H9 (cell line): ENCODE results near the gene PDE6D. TPM values are rescaled to one million over a fixed set of nuclear protein-coding genes. Genes with fewer than 3 reads are reported as not detected.

Source experiments
- DNase-seq: peaks from one replicate; pipeline ENCODE4 v3.0.0-alpha.2; 2017
- H2AFZ ChIP-seq: one replicate; pipeline ENCODE4 v1.6.1; 2013; ENCODE audit warnings: mild to moderate bottlenecking, low read length, control low read depth, moderate library complexity
- H2AK5ac ChIP-seq: 2 replicates; pipeline ENCODE4 v1.6.1; 2013; ENCODE audit warnings: low read length, control low read depth, mixed read lengths; ENCODE audit not compliant: insufficient read length
- H2BK120ac ChIP-seq: one replicate; pipeline ENCODE4 v1.6.1; 2013; ENCODE audit warnings: low read depth, mild to moderate bottlenecking, low read length, control low read depth, inconsistent platforms; ENCODE audit not compliant: poor library complexity, severe bottlenecking
- H2BK12ac ChIP-seq: 2 replicates; pipeline ENCODE4 v1.6.1; 2013; ENCODE audit warnings: low read length, control low read depth, mixed read lengths, low read depth; ENCODE audit not compliant: insufficient read length
- H2BK15ac ChIP-seq: 2 replicates; pipeline ENCODE4 v1.6.1; 2013; ENCODE audit warnings: low read depth, low read length, control low read depth
- H2BK20ac ChIP-seq: one replicate; pipeline ENCODE4 v1.6.1; 2013; ENCODE audit warnings: low read depth, mild to moderate bottlenecking, low read length, control low read depth, inconsistent platforms; ENCODE audit not compliant: poor library complexity, severe bottlenecking
- H2BK5ac ChIP-seq: 2 replicates; pipeline ENCODE4 v1.6.1; 2013; ENCODE audit warnings: low read length, control low read depth, mixed read lengths; ENCODE audit not compliant: insufficient read length
- H3K14ac ChIP-seq: 2 replicates; pipeline ENCODE4 v1.6.1; 2013; ENCODE audit warnings: low read length, control low read depth; ENCODE audit not compliant: insufficient read depth
- H3K18ac ChIP-seq: 2 replicates; pipeline ENCODE4 v1.6.1; 2013; ENCODE audit warnings: low read depth, mild to moderate bottlenecking, mixed read lengths, low read length, control low read depth; ENCODE audit not compliant: insufficient read length
- H3K23ac ChIP-seq: 2 replicates; pipeline ENCODE4 v1.6.1; 2013; ENCODE audit warnings: low read length, control low read depth, mixed read lengths, low read depth; ENCODE audit not compliant: insufficient read length
- H3K23me2 ChIP-seq: 2 replicates; pipeline ENCODE4 v1.6.1; 2013; ENCODE audit warnings: low read depth, mild to moderate bottlenecking, mixed read lengths, low read length, control low read depth; ENCODE audit not compliant: insufficient read length, poor library complexity, severe bottlenecking
- H3K27ac ChIP-seq: 2 replicates; pipeline ENCODE4 v1.5.1; 2013; ENCODE audit warnings: low read length, control low read depth, mixed read lengths, low read depth; ENCODE audit not compliant: insufficient read length
- H3K27me3 ChIP-seq: 2 replicates; pipeline ENCODE4 v1.6.1; 2013; ENCODE audit warnings: low read length, control low read depth, inconsistent platforms; ENCODE audit not compliant: insufficient read depth
- H3K4ac ChIP-seq: 2 replicates; pipeline ENCODE4 v1.6.1; 2013; ENCODE audit warnings: low read depth, mild to moderate bottlenecking, control low read depth, inconsistent platforms, low read length, moderate library complexity
- H3K4me1 ChIP-seq: 2 replicates; pipeline ENCODE4 v1.6.1; 2013; ENCODE audit warnings: low read length, control low read depth, inconsistent platforms; ENCODE audit not compliant: insufficient read depth
- H3K4me2 ChIP-seq: 2 replicates; pipeline ENCODE4 v1.6.1; 2013; ENCODE audit warnings: low read length, control low read depth, mixed read lengths; ENCODE audit not compliant: insufficient read length, insufficient read depth
- H3K56ac ChIP-seq: 2 replicates; pipeline ENCODE4 v1.6.1; 2013; ENCODE audit warnings: low read depth, mild to moderate bottlenecking, mixed read lengths, low read length, control low read depth; ENCODE audit not compliant: insufficient read length
- H3K79me1 ChIP-seq: 2 replicates; pipeline ENCODE4 v1.6.1; 2013; ENCODE audit warnings: low read depth, mild to moderate bottlenecking, moderate library complexity, low read length, control low read depth, inconsistent platforms; ENCODE audit not compliant: insufficient read depth, poor library complexity, severe bottlenecking
- H3K79me2 ChIP-seq: 2 replicates; pipeline ENCODE4 v1.6.1; 2013; ENCODE audit warnings: low read length, control low read depth, inconsistent platforms; ENCODE audit not compliant: insufficient read depth
- H3K9ac ChIP-seq: 2 replicates; pipeline ENCODE4 v1.6.1; 2013; ENCODE audit warnings: low read length, control low read depth, mixed read lengths; ENCODE audit not compliant: insufficient read length; ENCODE audit errors: extremely low read depth
- H3K9me3 ChIP-seq: one replicate; pipeline ENCODE4 v1.6.1; 2013; ENCODE audit warnings: low read depth, low read length, inconsistent platforms; ENCODE audit not compliant: control insufficient read depth
- H3T11ph ChIP-seq: one replicate; pipeline ENCODE4 v1.6.1; 2013; ENCODE audit warnings: mild to moderate bottlenecking, low read length, control low read depth, inconsistent platforms
- H4K20me1 ChIP-seq: one replicate; pipeline ENCODE4 v1.6.1; 2013; ENCODE audit not compliant: control insufficient read depth, insufficient read length, insufficient read depth
- H4K5ac ChIP-seq: 2 replicates; pipeline ENCODE4 v1.6.1; 2013; ENCODE audit warnings: low read depth, mild to moderate bottlenecking, mixed read lengths, low read length, control low read depth; ENCODE audit not compliant: insufficient read length
- H4K8ac ChIP-seq: replicated peaks from 2 replicates; pipeline ENCODE4 v1.6.1; 2013; ENCODE audit warnings: low read length, control low read depth, mixed read lengths, low read depth; ENCODE audit not compliant: insufficient read length
- H4K91ac ChIP-seq: 2 replicates; pipeline ENCODE4 v1.6.1; 2013; ENCODE audit warnings: low read depth, mild to moderate bottlenecking, moderate library complexity, mixed read lengths, low read length, control low read depth; ENCODE audit not compliant: insufficient read length
- H3K27ac Mint-ChIP-seq, 3 experiments: 2 replicates in 2 of 3; 3 replicates in 1 of 3; pipeline ENCODE4 v1.8.0; 2020 to 2021; ENCODE audit warnings: mixed read lengths in 3 of 3, mild to moderate bottlenecking in 1 of 3, moderate library complexity in 1 of 3
- H3K27me3 Mint-ChIP-seq: 2 replicates; pipeline ENCODE4 v1.8.0; 2021; ENCODE audit warnings: low read depth, mild to moderate bottlenecking, moderate library complexity, mixed read lengths
- H3K36me3 Mint-ChIP-seq, 3 experiments: 2 replicates in 2 of 3; 3 replicates in 1 of 3; pipeline ENCODE4 v1.8.0; 2020 to 2021; ENCODE audit warnings: low read depth in 3 of 3, mixed read lengths in 3 of 3; ENCODE audit not compliant: insufficient read depth in 1 of 3
- H3K4me1 Mint-ChIP-seq, 2 experiments: 2 replicates each; pipeline ENCODE4 v1.8.0; 2020; ENCODE audit warnings: mixed read lengths in 2 of 2
- H3K4me3 Mint-ChIP-seq, 2 experiments: 2 replicates in 1 of 2; 3 replicates in 1 of 2; pipeline ENCODE4 v1.8.0; 2020 to 2021; ENCODE audit warnings: mild to moderate bottlenecking in 2 of 2, mixed read lengths in 2 of 2, moderate library complexity in 1 of 2
- H3K9me3 Mint-ChIP-seq, 2 experiments: 2 replicates in 1 of 2; 3 replicates in 1 of 2; pipeline ENCODE4 v1.8.0; 2020; ENCODE audit warnings: mild to moderate bottlenecking in 2 of 2, mixed read lengths in 2 of 2, moderate library complexity in 1 of 2
- CTCF ChIP-seq: fragments of 200-600 bp; sonication (generic); conservative IDR thresholded peaks from 3 replicates; pipeline ENCODE4 v1.8.0; 2021; ENCODE audit warnings: antibody characterized with exemption, mild to moderate bottlenecking
- WGBS: extraction: QIAGEN DNeasy Blood & Tissue Kit; methylation state at CpG from one replicate; pipeline ENCODE4 v1.1.7; 2013; ENCODE audit warnings: missing lambda C conversion rate, low lambda C conversion rate, mixed read lengths; ENCODE audit not compliant: insufficient read length; ENCODE audit errors: extremely low coverage; 5-methylcytosine and 5-hydroxymethylcytosine counted together
- total RNA-seq: library from RNA; stranded (reverse); gene quantifications from 2 replicates; pipeline ENCODE4 v1.2.1, GENCODE V29; 2021

PDE6D gene
- total RNA-seq, 1 experiment from 2014 or later: 33.7 TPM

- Histone ChIP-seq H3K23me2 (peaks cover 2% of the 10 kb centered on the region), H3K4me2 (no peak overlapping the region), H2BK12ac (no peak overlapping the region), H3K9ac (no peak overlapping the region), H2AFZ (no peak overlapping the region), H2BK15ac (no peak overlapping the region), H3K18ac (no peak overlapping the region), H4K8ac (no peak overlapping the region), H2BK120ac (no peak overlapping the region), H3K79me1 (no peaks in the 10 kb centered on the region), H3K56ac (no peak overlapping the region), H3K27me3 (no peaks in the 10 kb centered on the region), H3T11ph (no peak overlapping the region), H3K79me2 (peaks cover 8% of the 10 kb centered on the region; the same call in 1 of the 2 replicates), H3K4me1 (no peaks in the 10 kb centered on the region), H4K20me1 (no peaks in the 10 kb centered on the region), H4K5ac (no peak overlapping the region), H2BK20ac (no peak overlapping the region), H3K27ac (no peak overlapping the region), H3K14ac (no peak overlapping the region), H3K23ac (no peak overlapping the region), H2AK5ac (no peak overlapping the region), H2BK5ac (no peak overlapping the region), H3K9me3 (no peaks in the 10 kb centered on the region), H4K91ac (no peak overlapping the region), H3K4ac (no peak overlapping the region)
- Mint-ChIP-seq H3K4me1 (peaks cover 32 to 40% of the 10 kb centered on the region in 2 experiments), H3K27me3 (peaks cover 8% of the 10 kb centered on the region), H3K9me3 (peaks cover 0 to under 1% of the 10 kb centered on the region in 2 experiments; a peak in 1 of 5 replicates), H3K4me3 (no peak overlapping the region; a peak in 1 of 5 replicates), H3K36me3 (peaks cover 14 to 30% (median 20%) of the 10 kb centered on the region in 3 experiments), H3K27ac (peak overlapping the region in 2 of 3 experiments; percentile 39 to 74; a peak in 3 of 7 replicates)
- no peak for DNase-seq
- no CpG with 5 or more reads among the region's 11 CpGs for WGBS
- TF ChIP-seq CTCF: no peak
These were observed 64.3 kb downstream of the PDE6D start for GRCh38 chr2:231716666-231717280.
